Measurements from ENCODE around the gene CPNE8.
"Not testable (repeated sequence)": the region's sequence is repeated elsewhere in the genome, so short reads cannot be mapped to it uniquely, and the experiment has no call there.

The CPNE8 gene

DNA sequence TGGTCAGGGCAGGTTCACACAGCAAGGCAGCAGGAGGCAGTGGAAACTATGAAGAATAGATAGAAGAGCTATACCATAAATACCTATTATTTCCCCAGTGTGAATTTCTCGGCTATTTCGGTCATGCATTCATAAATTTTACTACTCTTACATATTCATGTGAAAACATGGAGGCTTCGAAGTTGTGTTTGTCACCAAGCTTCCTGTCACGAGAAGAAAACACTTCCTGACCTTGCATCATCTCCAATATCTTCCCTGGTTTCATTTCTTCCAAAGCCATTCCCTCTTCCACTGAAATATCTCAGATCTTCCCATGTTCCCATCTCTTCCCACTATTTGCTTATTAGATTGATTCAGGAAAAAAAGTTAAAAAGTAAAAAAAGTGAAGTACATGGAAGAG lies 80.4 kb downstream of the CPNE8 start:
- no peak for DNase-seq (ENCODE audit: low read depth)

DNA sequence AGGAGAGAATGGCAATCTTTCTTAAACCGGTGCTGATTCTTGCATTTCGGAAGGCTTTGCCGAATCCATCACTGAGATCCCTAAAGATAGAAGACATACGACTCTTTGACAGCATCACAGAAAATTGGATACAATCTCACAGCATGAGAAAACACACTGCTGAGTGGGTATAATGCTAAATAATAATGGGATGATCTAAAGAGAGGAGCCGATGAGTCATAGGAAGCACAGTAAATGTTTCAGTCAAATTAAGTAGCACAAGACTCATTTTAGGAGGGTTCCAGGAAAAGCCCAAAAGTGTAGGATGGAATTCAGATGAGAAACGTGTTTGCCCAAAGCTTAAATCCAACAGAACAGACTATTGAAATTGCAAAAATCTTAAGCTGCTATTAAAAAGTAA lies 81.7 kb downstream of the CPNE8 start:
- no peak for DNase-seq (ENCODE audit: low read depth)

- DNase-seq (ENCODE audit: low read depth): no peak
Measured at GRCh38 chr12:38823314-38823713, 82.1 kb downstream of the CPNE8 start.

GRCh38 chr12:38817942-38818341 lies 87.4 kb downstream of the CPNE8 start:
- no peak for DNase-seq (ENCODE audit: low read depth)

DNA sequence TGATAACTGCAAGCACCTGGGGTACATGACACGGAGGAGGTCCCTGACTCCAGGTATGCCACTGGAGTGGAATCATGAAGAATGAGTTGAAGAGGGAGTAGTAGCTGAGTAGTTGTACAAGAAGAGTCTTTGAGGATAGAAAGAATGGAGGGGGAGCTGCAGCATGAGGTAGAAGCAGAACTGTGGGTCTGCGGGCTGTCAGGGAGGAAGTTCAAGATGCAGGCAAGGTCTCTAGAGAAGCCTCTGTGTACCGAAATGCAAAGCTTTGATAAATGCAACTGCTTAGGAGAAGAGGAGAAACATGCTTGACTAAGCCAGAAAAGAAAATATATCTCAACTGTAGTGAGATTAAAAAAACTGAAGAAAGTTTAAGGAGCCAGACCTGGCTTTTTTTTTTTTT lies 91.5 kb downstream of the CPNE8 start:
- no peak for DNase-seq (ENCODE audit: low read depth)

DNA sequence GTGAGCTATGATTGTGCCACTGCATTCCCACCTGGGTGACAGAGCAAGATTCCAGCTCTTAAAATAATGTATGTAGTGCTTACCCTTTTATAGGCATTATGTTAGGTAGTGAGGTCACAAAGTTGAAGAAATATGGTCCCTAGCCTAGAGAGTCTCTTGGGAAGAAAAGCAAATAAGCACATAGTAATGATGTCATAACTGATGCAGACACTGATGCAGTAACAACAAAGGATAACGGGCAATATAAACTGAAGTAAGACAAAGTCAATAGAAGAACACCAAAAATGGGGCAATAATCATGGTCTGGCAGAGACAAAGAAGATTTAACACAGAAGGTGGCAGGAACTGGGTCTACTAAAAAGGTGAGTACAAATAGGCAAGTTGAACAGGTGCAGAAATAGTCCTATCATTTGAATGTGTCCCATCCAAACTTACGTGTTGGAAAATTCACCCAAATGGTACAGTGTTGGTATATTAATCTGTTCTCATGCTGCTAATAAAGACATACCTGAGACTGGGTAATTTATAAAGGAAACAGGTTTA lies 93.5 kb downstream of the CPNE8 start:
- no peak for DNase-seq (ENCODE audit: low read depth)

GRCh38 chr12:38809832-38810231 lies 95.6 kb downstream of the CPNE8 start:
- DNase-seq (ENCODE audit: low read depth): no peak

DNA sequence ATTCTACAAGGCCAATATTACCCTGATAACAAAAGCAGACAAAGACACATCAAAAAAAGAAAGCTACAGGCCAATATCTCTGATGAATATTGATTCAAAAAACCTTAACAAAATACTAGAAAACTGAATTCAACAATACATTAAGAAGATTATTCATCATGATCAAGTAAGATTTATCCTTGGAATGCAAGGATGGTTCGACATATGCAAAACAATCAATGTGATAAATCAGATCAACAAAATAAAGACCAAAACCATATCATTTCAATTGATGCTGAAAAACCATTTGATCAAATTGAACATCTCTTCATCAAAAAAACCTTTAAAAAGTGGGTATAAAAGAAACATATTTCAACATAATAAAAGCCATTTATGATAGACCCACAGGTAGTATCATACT lies 117.3 kb downstream of the CPNE8 start:
- no peak for DNase-seq (ENCODE audit: low read depth)

DNA sequence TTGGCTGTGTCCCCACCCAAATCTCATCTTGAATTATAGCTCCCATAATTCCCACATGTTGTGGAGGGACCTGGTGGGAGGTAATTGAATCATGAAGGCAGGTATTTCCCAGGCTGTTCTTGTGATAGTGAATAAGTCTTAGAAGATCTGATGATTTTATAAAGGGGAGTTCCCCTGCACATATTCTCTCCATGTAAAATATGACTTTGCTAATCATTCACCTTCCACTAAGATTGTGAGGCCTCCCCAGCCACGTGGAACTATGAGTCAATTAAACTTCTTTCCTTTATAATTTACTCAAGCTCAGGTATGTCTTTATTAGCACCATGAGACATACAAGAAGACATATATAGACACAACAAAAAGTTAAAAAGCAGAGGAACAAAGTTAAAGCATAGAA lies 120.0 kb downstream of the CPNE8 start:
- no peak for DNase-seq (ENCODE audit: low read depth)

GRCh38 chr12:38783304-38783703 lies 122.1 kb downstream of the CPNE8 start:
- DNase-seq (ENCODE audit: low read depth): no peak

- no peak for DNase-seq (ENCODE audit: low read depth)
Measured at GRCh38 chr12:38782359-38782758, 123.0 kb downstream of the CPNE8 start.

DNA sequence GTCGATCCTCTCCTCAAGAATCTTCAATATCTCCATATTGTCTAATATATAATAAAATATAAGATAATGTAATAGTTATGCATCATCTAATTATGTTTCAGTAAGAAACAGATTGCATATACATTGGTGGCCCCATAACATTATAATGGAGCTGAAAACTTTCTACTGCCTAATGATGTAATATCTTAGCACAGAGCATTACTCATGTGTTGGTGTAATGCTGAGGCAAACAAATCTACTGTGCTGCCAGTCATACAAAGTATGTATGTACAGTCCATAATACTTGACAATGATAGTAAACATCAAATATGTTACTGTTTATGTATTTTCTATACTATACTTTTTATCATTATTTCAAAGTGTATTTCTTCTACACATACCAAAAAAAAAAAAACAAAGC lies 128.7 kb downstream of the CPNE8 start:
- DNase-seq (ENCODE audit: low read depth): no peak

DNA sequence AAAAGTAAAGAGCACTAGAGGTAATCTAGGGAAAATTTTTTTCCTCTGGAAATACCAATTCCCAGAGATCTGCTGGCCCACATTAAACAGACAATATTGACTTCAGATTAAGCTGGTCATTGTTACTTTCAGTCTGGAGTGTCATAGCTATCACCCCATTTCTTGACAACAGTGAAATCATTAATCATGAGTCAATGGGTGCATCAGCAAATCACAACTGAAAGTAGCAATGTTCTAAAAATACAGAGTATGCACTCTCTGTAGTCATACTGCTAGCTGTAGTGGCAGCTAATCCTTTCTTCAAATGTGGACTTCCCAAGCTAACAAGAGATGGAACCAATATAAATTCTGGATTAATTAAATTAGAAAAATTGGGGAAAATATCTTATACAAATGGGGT lies 129.9 kb downstream of the CPNE8 start:
- DNase-seq (ENCODE audit: low read depth): no peak

- no peak for DNase-seq (ENCODE audit: low read depth)
Measured at GRCh38 chr12:38772437-38772836, 133.0 kb downstream of the CPNE8 start.

GRCh38 chr12:38771871-38772270 lies 133.5 kb downstream of the CPNE8 start:
- no peak for DNase-seq (ENCODE audit: low read depth)

GRCh38 chr12:38761636-38762342 lies 143.6 kb downstream of the CPNE8 start:
- DNase-seq (ENCODE audit: low read depth): no peak

- DNase-seq (ENCODE audit: low read depth): no peak
Measured at GRCh38 chr12:38761111-38761510, 144.3 kb downstream of the CPNE8 start.

DNA sequence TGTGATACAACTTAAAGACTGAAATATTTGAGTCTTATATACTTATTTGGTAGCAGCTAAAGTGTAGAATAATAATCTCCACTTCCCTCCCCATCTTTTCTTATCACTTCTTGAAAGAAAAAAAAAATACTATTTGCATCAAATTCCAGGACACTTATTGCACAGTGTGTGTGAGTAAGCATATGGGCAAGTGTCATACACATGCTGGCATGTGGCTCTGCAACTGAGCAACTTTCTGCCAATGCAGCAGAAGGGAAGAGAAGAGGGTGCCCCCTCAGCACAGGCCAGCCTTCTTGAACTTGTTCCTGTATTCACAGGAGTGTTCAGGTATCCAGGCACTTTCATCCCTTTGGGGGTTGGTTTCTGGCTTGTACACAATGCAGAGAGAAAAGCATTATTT lies 145.8 kb downstream of the CPNE8 start:
- no peak for DNase-seq (ENCODE audit: low read depth)

GRCh38 chr12:38746744-38747143 lies 158.6 kb downstream of the CPNE8 start:
- DNase-seq (ENCODE audit: low read depth): no peak

DNA sequence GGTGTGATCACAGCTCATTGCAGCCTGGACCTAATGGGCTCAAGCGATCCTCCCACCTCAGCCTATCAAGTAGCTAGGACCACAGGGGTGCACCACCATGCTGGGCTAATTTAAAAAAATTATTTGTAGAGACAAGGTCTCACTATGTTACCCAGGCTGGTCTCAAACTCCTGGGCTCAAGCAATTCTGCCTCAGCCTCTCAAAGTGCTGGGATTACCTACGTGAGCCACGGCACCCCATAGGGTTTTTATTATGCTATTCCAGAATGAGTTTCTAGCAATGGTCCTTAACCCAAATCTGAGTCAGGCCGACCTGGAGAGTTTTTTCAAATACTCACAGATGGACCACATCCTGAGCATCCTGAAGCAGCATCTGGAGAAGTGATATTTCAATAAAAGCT lies 159.8 kb downstream of the CPNE8 start:
- no peak for DNase-seq (ENCODE audit: low read depth)

DNA sequence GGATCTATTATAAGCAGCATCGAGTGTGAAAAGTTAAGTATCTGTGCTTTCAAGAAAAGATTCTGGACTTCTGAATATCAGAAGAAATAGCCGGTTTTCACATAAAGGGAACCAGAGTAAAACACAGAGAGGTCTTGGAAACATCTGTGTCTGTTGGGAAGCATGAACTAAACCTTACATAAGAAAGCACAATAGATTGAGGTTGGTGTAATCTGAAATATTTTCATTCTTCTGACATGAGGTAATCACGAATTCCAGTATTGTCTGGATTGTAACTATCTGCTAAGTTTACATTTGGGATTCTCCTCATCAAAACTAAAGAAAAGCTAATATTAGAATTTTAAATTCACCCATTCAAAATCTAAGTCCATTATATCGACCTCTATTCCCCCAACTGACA lies 161.3 kb downstream of the CPNE8 start:
- peak; percentile 31 for DNase-seq (ENCODE audit: low read depth)

GRCh38 chr12:38742496-38742895 lies 162.9 kb downstream of the CPNE8 start:
- not testable (repeated sequence) for DNase-seq (ENCODE audit: low read depth)

DNA sequence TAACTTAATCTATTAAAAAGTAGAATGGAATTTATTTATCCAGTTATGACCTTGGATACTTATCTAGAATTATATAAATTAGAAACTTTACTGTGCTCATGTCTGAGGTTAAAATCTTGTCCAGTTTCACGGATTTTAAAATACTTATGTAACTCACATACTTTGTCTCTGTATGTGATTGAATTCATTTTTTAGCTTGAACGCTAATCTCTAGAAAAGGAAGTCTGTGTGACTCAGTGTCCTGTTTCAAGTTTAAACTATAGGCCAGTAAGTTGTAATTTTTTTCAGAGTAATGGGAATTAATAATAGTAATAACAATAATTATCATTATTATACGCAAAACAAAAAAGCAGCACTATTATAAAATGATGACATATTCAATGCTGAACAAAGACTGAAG lies 168.6 kb downstream of the CPNE8 start:
- peak; percentile 8 for DNase-seq (ENCODE audit: low read depth)

- DNase-seq (ENCODE audit: low read depth): no peak
Measured at GRCh38 chr12:38732761-38733160, 172.6 kb downstream of the CPNE8 start.

All from non-pigmented ciliary epithelial cell (primary cell).